Loucy (cell line): Measurements from ENCODE around the gene HOXA13.

Source experiments
- H2AFZ ChIP-seq: fragments of 200-600 bp; sonication (generic); 2 replicates; pipeline ENCODE4 v1.6.0; 2016; ENCODE audit warnings: antibody characterized with exemption, mild to moderate bottlenecking, low read length, moderate library complexity
- H3F3A ChIP-seq: fragments of 200-600 bp; 2 replicates; pipeline ENCODE4 v1.6.0; 2016; ENCODE audit warnings: antibody characterized with exemption, low read depth, mild to moderate bottlenecking
- H3K27me3 ChIP-seq: fragments of 200-600 bp; sonication (generic); 2 replicates; pipeline ENCODE4 v1.6.1; 2014; ENCODE audit warnings: low read length, mild to moderate bottlenecking; ENCODE audit not compliant: insufficient read depth, poor library complexity, severe bottlenecking
- H3K36me3 ChIP-seq: fragments of 200-600 bp; sonication (generic); 2 replicates; pipeline ENCODE4 v1.6.1; 2016; ENCODE audit warnings: low read length; ENCODE audit not compliant: insufficient read depth
- H3K4me1 ChIP-seq: fragments of 200-600 bp; sonication (generic); 2 replicates; pipeline ENCODE4 v1.5.1; 2014; ENCODE audit warnings: low read length, mild to moderate bottlenecking; ENCODE audit not compliant: insufficient read depth, poor library complexity, severe bottlenecking
- H3K4me2 ChIP-seq: fragments of 200-600 bp; sonication (generic); 2 replicates; pipeline ENCODE4 v1.6.0; 2014; ENCODE audit warnings: antibody characterized with exemption, low read length, low read depth, mild to moderate bottlenecking; ENCODE audit not compliant: poor library complexity, severe bottlenecking
- H3K4me3 ChIP-seq: fragments of 200-600 bp; sonication (generic); 2 replicates; pipeline ENCODE4 v1.5.1; 2014; ENCODE audit warnings: low read length, mild to moderate bottlenecking, mixed read lengths; ENCODE audit not compliant: poor library complexity, severe bottlenecking
- H3K79me2 ChIP-seq: fragments of 200-600 bp; sonication (generic); 2 replicates; pipeline ENCODE4 v1.6.1; 2014; ENCODE audit warnings: low read length; ENCODE audit not compliant: insufficient read depth
- H3K9ac ChIP-seq: fragments of 200-600 bp; sonication (generic); 2 replicates; pipeline ENCODE4 v1.6.0; 2014; ENCODE audit warnings: mild to moderate bottlenecking, low read depth, low read length, moderate library complexity; ENCODE audit not compliant: poor library complexity, severe bottlenecking
- H3K9me2 ChIP-seq: fragments of 200-600 bp; sonication (generic); replicated peaks from 2 replicates; pipeline ENCODE4 v1.6.1; 2016; ENCODE audit warnings: low read depth, low read length, mixed read lengths
- H3K9me3 ChIP-seq: fragments of 200-600 bp; sonication (generic); 2 replicates; pipeline ENCODE4 v1.6.1; 2014; ENCODE audit warnings: mild to moderate bottlenecking, antibody characterized with exemption, low read length, low read depth; ENCODE audit not compliant: insufficient read depth
- H4K20me1 ChIP-seq: fragments of 200-600 bp; sonication (generic); 2 replicates; pipeline ENCODE4 v1.6.0; 2014; ENCODE audit warnings: antibody characterized with exemption, low read length, mild to moderate bottlenecking; ENCODE audit not compliant: insufficient read depth, poor library complexity, severe bottlenecking
- EZH2phosphoT487 ChIP-seq: fragments of 200-600 bp; IDR thresholded peaks from 2 replicates; pipeline ENCODE4 v1.6.1; 2018; ENCODE audit warnings: antibody characterized with exemption, mild to moderate bottlenecking, moderate library complexity, borderline replicate concordance
- TF ChIP-seq, protein P1 (sequence below): fragments of 200-600 bp; sonication (generic); conservative IDR thresholded peaks from 2 replicates; pipeline ENCODE4 v1.5.1; 2014; ENCODE audit warnings: mild to moderate bottlenecking, antibody characterized with exemption, low read length

The HOXA13 gene

DNA sequence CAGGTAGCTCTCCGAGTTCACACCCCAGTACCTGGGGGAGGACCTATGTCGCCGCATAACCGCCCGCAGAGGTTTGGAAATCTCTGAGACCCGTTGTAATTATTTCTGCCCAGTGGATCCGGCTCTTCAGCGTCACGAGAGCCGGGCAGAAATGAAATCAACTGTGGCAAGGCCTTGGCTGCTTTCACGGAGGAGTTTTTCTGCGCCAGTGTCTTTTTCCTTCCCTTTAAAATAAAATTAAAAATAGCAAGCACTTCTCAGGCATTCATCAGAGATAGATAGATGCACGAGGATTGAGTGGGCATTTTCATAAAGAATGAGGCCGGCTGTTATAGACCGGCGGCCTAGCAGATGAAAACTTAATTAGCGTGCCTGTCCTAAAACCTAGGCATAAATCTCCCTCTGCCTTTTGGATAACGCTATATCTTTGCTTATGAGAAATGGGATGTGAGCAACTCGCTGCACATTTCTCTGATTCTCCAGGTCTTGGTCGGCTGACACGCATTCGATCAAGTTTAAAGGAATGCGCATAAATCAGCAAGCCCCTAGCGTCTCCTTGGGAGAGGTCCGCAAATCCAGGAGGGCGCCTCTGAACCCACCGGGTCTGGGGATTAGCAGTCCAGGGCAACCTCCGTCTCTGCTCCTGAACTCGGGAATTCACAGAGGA, 6.4 kb downstream of the HOXA13 start:
- Histone ChIP-seq H3K4me2 (peak overlapping the region; percentile 98), H3K9ac (peak overlapping the region; percentile 99), H3K4me3 (peak overlapping the region; percentile 91), H3K4me1 (peaks cover 46% of the 10 kb centered on the region), H3K9me2 (no peaks in the 10 kb centered on the region), H4K20me1 (peaks cover 60% of the 10 kb centered on the region), H2AFZ (no peak overlapping the region), H3K36me3 (peaks cover 11% of the 10 kb centered on the region), H3K27me3 (peaks cover 16% of the 10 kb centered on the region), H3K9me3 (no peaks in the 10 kb centered on the region), H3K79me2 (peaks cover 100% of the 10 kb centered on the region), H3F3A (0 out of 2 replicates have a peak, but pooled peaks cover 4% of the 10 kb centered on the region)
- no peak for TF ChIP-seq EZH2phosphoT487
- TF ChIP-seq, protein P1, sequence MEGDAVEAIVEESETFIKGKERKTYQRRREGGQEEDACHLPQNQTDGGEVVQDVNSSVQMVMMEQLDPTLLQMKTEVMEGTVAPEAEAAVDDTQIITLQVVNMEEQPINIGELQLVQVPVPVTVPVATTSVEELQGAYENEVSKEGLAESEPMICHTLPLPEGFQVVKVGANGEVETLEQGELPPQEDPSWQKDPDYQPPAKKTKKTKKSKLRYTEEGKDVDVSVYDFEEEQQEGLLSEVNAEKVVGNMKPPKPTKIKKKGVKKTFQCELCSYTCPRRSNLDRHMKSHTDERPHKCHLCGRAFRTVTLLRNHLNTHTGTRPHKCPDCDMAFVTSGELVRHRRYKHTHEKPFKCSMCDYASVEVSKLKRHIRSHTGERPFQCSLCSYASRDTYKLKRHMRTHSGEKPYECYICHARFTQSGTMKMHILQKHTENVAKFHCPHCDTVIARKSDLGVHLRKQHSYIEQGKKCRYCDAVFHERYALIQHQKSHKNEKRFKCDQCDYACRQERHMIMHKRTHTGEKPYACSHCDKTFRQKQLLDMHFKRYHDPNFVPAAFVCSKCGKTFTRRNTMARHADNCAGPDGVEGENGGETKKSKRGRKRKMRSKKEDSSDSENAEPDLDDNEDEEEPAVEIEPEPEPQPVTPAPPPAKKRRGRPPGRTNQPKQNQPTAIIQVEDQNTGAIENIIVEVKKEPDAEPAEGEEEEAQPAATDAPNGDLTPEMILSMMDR = no peak; the same call in 1 of the 2 replicates

DNA sequence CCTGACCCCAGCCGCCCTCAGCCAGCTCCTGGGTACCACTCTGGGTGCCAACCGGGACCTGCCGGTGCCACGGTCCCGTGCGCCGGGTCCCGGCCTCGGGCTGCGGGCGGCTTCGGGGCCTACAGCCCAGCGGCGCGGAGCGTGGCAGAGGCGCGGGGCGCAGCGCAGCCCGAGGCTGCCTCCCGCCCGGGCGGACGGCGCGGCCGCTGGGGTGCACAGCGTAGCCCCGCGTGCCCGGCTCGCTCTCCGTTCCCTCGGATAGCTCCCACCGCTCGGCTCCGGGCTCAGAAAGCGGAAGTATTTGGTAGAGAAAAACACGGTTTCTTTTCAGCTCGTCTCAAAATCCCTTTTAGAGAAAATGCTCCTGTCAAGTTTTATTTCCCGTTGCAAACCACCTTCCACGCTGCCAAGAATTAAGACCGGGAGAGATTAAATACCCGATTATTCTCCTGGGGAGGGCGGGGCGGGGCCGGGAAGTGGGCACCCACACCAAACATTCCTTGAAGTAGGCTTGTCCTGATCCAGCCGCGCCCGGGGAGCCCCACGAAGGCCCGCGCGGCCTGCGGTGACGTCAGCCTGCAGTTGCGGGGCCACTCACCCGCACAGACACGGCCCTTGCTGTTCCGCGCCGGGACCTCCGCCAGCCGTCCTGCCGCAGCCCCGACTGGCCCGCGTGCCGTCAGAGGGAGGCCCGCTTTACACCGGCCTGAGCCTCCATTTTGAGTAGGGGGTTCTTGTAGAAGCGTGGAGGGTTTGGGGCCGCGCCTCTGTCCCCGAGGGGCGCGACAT, 7.2 kb downstream of the HOXA13 start:
- Histone ChIP-seq H3K79me2 (peaks cover 100% of the 10 kb centered on the region), H3K4me1 (peaks cover 50% of the 10 kb centered on the region), H3K4me2 (peak overlapping the region; percentile 98), H3K9me3 (no peaks in the 10 kb centered on the region), H3F3A (0 out of 2 replicates have a peak, but pooled peaks cover 4% of the 10 kb centered on the region), H2AFZ (no peak overlapping the region), H3K9ac (peak overlapping the region; percentile 99), H4K20me1 (peaks cover 53% of the 10 kb centered on the region), H3K9me2 (no peaks in the 10 kb centered on the region), H3K4me3 (peak overlapping the region; percentile 91), H3K27me3 (peaks cover 20% of the 10 kb centered on the region), H3K36me3 (peaks cover 11% of the 10 kb centered on the region)
- TF ChIP-seq, protein P1 = no peak
- no peak for TF ChIP-seq EZH2phosphoT487

DNA sequence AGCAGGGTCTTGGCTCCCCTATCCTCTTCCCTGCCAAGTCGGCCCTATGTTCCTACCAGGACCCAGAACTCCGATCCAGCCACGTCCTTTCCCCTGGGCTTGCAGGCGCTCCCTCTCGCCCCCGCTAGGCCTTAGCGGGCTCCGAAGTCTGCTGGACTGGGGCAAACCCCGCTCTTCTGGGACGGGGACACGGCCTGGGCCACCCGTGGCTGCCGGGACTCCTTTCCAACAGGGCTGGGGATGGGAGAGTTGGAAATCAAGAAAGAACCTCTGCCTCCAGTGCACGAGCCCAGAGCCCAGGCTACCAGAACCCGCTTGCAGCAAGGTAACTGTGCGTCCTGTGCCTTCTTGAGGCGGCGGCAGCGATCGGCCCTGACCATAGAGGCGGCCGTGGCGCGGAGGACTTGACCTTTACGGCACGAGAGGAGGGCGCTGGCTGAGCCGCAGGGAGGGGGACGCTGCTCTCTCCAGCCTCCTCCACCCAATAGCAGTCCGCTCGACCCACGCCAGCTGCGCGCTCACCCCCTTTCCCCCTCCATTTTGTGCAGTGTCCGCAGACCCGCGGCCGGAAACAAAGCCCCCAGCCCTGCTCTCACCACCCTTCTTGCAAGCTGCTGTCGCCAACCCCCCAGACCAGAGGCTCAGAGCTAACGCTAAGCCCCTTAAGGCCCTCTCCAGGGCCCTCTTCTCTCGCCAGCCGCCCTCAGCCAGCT, 7.9 kb downstream of the HOXA13 start:
- H3K9ac ChIP-seq = peak overlapping the region; percentile 99
- H2AFZ ChIP-seq = no peak overlapping the region
- H4K20me1 ChIP-seq = peaks cover 50% of the 10 kb centered on the region
- peak overlapping the region; percentile 91 for H3K4me3 ChIP-seq
- peaks cover 11% of the 10 kb centered on the region for H3K36me3 ChIP-seq
- peaks cover 100% of the 10 kb centered on the region for H3K79me2 ChIP-seq
- peaks cover 25% of the 10 kb centered on the region for H3K27me3 ChIP-seq
- H3K9me2 ChIP-seq = no peaks in the 10 kb centered on the region
- 0 out of 2 replicates have a peak, but pooled peaks cover 4% of the 10 kb centered on the region for H3F3A ChIP-seq
- H3K9me3 ChIP-seq = no peaks in the 10 kb centered on the region
- no peak for TF ChIP-seq EZH2phosphoT487
- TF ChIP-seq, protein P1 = no peak
- H3K4me2 ChIP-seq = peak overlapping the region; percentile 98
- H3K4me1 ChIP-seq = peaks cover 53% of the 10 kb centered on the region
